Stimulated activated CD4-positive, alpha-beta T cell treated with anti-CD3 and anti-CD28 coated beads, Interleukin-1b, Interleukin-23, amount 100 ng/mL, for 4 hours (primary cell): ENCODE measurements around the gene TUBD1.
"Not testable (repeated sequence)": the region's sequence is repeated elsewhere in the genome, so short reads cannot be mapped to it uniquely, and the experiment has no call there.

Source experiments
- DNase-seq, 2 donors: peaks; one replicate each; pipeline ENCODE4 v3.0.0-alpha.2; 2020; ENCODE audit warnings: low read depth in 2 of 2

The TUBD1 gene

DNA sequence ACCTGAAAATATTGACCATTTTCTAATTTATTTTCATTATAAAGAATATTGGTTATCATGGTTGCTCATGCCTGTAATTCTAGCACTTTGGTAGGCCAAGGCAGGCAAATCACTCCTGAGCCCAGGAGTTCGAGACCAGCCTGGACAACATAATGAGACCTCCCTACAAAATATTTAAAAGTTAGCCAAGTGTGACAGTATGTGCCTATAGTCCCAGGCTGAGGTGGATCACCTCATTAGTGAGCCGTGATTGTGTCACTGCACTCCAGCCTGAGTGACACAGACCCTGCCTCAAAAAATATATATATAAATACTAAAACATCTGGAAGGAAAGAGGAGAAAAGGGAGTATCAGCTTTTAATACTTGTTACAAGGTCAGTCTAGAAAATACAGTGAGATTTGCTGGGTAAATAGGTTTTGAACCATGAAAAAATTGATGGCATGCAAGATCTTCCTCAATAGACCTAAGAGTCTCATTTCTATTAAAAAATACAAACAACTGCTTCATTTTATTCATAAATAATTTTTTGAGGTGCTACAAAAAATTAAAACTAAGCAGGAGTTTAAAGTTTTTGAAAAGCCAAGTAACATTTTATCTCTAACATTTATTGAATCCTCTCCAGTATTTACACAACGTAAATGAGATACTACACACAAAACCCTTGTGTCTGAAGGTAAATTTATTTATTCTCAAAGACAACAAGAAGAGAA lies 47.7 kb downstream of the TUBD1 start:
- DNase-seq = no peak

DNA sequence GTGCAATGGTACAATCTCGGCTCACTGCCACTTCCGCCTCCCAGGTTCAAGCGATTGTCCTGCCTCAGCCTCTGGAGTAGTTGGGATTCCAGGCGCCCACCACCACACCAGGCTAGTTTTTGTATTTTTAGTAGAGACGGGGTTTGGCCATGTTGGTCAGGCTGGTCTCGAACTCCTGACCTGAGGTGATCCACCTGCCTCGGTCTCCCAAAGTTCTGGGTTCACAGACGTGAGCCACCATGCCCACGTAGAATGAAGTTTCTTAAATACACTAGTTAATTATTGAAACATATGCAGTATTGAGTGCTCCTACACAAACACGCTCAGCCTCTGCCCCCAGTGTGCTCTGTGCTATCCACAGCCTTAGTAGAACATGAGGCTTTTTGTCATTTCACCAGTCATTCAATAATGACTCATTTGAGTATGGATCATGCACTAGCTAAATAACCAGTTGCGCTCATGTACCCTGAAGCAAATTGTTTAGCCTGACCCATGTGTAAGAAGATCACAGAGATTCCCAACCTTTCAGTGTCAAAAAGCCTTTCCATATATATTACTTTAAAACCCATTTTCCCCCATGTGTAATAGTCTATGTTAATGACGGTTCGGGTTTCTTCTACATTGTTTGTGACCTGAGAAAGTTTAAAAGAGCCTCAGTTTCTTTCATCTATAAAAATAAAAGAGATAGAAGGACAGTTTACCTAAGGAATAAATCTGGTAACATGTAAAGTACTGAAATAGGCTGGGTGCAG lies 49.7 kb downstream of the TUBD1 start:
- peak; percentile 50 to 78 for DNase-seq

DNA sequence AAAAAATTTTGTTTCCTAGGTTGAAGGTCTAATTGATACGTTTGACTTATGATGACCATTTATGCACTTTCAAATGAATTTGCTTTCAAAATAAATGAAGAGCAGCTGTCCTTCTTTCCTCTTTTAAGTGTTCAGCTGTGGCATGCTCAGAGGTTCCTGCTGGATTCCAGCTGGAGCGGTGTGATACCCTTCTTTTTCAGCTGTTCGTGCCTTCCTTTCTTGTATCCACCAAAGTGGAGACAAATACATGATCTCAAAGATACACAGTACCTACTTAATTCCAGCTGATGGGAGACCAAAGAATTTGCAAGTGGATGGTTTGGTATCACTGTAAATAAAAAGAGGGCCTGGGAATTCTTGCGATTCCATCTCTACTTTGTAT lies 50.9 kb downstream of the TUBD1 start:
- not testable (repeated sequence) for DNase-seq

DNA sequence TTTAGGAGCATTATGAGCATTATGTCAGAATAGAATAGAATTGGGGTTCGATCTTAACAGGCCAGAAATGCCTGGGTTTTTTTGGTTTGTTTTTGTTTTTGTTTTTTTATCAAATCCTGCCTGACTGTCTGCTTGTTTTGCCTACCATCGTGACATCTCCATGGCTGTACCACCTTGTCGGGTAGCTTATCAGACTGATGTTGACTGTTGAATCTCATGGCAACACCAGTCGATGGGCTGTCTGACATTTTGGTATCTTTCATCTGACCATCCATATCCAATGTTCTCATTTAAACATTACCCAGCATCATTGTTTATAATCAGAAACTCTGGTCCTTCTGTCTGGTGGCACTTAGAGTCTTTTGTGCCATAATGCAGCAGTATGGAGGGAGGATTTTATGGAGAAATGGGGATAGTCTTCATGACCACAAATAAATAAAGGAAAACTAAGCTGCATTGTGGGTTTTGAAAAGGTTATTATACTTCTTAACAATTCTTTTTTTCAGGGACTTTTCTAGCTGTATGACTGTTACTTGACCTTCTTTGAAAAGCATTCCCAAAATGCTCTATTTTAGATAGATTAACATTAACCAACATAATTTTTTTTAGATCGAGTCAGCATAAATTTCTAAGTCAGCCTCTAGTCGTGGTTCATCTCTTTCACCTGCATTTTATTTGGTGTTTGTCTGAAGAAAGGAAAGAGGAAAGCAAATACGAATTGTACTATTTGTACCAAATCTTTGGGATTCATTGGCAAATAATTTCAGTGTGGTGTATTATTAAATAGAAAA lies 51.5 kb downstream of the TUBD1 start:
- DNase-seq = not testable (repeated sequence)

DNA sequence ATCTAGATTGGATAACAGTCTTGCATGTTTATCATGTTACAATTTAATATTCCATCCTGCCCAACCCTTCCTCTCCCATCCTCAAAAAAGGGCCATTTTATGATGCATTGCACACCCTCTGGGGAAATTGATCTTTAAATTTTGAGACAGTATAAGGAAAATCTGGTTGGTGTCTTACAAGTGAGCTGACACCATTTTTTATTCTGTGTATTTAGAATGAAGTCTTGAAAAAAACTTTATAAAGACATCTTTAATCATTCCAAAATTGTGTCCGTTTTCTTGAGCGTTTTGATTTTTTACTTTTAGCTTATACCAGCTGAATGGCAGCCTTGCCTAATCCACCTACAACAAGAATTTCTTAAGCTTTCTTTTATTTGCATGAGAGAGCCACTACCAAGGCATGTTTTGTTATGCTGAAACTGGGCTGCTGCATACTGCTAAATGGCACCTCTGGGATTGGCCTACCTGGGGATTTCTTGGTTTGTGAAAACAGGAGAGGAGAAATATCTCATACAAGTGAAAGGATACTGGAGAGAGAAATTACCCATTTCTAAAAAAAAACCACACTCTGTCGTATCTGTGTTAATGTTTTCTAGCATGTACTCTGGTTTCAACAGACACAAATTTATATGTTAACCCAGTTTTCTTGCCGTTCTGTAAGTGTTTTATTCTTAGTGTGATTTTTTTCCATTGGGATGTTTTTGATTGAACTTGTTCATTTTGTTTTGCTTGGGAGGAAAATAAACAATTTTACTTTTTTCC lies 52.2 kb downstream of the TUBD1 start:
- DNase-seq = no peak

DNA sequence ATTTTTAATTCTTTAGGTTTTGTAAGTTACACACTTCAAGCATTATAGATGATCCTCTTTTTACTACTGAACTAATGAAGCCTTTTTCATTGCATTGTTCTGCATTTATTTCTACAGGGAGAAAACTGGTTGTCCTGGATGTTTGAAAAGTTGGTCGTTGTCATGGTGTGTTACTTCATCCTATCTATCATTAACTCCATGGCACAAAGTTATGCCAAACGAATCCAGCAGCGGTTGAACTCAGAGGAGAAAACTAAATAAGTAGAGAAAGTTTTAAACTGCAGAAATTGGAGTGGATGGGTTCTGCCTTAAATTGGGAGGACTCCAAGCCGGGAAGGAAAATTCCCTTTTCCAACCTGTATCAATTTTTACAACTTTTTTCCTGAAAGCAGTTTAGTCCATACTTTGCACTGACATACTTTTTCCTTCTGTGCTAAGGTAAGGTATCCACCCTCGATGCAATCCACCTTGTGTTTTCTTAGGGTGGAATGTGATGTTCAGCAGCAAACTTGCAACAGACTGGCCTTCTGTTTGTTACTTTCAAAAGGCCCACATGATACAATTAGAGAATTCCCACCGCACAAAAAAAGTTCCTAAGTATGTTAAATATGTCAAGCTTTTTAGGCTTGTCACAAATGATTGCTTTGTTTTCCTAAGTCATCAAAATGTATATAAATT lies 53.0 kb downstream of the TUBD1 start:
- no peak for DNase-seq

DNA sequence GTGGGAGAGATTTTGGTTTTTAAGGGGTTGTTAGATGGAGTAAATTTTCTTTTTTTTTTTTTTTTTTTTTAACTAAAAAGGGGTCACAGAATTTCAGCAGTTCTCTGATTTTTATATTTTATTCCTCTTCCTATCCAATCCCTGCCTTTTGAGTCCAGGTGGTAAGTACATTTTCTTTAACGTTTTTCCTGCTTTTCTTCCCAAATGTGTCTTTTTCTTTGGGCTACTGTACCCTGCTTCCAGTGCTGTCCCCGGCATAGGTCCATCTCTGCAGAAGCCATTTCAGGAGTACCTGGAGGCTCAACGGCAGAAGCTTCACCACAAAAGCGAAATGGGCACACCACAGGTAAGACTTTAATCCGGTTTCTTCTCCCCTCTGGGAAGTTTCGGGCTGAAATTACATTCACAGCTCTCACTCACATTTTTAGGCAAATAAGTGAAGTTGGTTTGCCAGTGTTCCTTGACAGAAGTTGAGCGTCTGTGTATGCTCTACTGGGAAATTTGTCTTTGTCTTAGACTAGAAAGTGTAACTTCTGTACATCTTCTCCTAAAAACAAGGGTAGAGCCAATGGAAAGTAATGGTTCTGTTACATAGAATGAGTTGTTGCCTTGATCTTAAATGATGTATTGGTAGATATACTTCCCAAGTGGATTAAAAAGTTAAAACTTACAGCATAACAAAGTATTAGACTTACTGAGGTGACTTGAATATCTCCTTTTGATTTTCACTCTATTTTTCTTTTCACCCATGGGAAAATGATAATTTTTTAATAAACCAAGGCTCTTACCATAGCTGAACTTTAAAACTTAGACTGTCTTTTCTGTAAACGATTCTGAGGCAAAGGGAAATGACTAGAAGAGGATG lies 54.5 kb downstream of the TUBD1 start:
- no peak for DNase-seq

DNA sequence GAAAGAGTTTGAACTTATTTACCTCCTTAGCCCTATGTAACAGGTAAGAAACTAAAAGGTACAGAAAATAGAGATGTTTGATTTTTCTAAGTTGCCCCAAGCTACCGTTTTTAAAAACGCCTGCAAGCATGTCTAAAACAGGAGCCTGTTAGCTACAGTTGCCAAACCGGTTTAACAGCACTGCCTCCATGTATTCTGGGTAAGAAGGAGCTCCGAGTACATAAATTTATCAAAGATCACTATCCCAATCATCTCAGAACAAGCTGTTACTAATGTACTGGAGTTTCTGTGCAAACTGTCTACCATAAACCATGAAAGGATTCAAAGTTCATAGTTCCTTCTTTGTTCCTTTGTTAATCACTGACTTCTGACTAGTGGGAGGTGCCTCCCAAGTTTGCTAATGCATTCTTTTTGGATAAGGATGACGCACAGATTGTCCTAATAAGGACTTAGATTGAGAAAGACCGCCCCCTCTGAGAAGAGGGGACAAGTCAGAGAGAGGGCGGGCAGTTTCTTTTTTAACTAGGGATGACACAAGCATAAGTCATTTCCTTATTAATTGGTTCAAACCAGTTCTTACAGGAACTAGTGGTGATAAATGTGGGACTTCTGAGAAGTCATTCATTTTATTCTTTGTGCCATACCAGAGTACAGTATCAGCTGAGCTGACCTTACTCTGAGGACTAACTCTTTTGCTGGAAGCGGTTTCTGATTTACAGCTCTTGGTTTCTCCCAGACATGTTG lies 55.3 kb downstream of the TUBD1 start:
- DNase-seq = no peak

DNA sequence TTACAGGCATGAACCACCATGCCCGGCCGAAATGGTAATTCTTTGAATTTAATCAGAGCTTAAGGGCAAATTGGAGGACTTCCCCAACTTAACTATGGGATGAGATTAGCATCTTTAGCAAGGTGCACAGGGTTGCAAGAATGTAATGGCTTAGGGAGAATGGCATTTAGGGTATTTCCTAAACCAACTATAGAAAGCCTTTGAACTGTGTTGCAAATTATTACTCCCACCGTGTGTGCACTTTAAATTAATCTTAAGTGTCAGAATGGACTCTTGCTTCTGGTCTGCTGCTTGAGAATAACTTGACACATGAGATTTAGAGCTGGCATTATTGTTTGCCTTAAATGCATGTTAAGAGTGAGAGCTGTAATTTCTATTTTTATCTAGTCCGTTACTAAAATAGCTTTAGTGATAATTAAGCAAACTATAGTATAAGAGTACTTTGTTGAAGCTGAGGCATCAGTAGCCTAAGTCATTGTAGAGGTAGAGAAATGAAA lies 59.8 kb downstream of the TUBD1 start:
- no peak for DNase-seq

DNA sequence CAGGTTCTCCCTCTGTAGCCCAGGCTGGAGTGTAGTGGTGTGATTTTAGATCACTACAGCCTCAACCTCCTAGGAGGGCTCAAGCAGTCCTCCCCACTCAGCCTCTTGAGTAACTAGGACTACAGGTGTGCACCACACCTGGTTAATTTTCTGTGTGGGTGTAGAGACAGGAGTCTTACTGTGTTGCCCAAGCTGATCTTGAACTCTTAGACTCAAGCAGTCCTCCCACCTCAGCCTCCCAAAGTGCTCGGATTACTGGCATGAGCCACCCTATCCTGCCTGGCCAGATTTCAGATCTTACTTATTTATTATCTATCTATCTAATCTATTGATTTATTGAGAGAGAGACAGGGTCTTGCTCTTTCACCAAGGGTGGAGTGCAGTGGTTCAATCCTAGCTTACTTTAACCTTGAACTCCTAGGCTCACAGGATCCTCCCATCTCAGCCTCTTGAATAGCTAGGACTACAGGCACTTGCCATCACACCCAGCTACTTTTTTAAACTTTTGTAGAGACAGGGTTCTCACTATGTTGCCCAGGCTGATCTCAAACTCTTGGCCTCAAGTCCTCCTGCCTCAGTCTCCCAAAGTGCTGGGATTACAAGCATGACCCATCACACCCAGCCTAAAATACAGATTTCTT lies 61.8 kb downstream of the TUBD1 start:
- no peak for DNase-seq

DNA sequence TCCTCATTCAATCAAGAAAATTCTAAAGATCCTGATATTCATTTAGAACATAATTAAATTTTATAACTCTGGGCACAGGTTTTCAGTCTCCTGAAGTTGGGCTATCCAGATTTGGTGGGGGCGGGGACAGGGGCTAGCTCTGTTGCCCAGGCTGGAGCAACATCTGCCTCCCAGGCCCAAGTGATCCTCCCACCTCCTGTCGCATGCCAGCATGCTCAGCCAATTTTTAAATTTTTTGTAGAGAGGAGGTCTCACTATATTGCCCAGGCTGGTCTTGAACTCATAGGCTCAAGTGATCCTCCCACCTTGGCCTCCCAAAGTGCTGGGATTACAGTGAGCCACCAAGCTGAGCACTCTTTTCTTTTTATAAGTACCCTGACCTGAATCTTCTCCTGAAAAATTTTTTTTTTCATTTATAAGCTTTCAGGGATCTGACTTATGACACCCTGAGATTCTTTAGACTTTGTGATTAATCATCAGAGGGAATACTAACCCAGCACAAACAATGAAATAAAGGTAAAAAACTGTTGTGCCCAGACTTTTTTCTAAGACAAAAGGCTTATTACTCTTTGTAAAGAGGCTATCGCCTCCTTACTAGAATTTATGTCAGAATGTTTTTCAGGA lies 62.6 kb downstream of the TUBD1 start:
- no peak for DNase-seq

DNA sequence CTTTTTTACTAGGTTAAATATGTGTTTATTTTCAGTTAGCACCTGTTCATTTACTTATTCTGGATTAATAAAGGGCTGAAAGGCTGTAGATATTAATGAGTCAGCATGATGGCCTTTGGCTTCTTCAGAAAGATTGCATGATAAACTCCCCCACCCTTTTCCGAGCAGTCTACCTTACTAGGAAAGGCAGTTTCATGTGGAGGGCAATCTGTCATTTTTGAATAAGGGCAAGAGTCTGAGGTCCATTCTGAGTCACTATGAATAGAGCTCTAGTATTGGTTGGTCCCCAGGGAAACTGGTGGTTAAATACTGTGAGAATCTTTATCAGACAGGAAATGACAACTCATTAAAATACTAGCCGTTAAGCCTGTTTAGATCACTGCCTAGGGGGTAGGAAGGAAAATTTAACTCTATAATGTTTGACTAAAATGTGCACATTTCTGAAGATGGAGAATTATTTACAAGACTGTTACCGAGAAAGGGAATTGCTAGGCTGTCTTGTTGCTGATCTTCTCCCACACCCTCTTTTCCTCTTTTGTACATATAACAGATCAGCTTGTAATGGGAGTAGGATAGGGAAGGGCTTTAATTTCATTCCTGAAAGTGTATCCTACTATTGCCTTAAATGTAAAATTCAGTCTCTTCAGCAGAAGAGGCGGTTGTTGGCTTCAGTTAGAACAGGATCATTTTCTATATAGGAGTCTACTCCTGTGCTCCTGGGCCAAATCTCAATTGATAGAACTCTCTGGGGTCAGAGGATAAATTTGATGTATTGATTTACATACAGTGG lies 63.3 kb downstream of the TUBD1 start:
- DNase-seq = no peak

DNA sequence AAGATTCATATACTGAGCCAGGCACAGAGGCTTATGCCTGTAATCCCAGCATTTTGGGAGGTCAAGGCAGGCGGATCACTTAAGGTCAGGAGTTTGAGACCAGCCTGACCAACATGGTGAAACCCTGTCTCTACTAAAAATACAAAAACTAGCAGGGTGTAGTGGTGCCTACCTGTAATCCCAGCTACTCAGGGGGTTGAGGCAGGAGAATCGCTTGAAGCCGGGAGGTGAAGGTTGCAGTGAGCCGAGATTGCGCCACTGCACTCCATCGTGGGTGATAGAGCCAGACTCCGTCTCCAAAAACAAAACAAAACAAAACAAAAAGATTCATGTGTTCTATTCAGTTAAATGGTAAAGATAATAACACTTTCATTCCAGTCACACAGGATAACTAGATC lies 63.9 kb downstream of the TUBD1 start:
- DNase-seq = not testable (repeated sequence)

DNA sequence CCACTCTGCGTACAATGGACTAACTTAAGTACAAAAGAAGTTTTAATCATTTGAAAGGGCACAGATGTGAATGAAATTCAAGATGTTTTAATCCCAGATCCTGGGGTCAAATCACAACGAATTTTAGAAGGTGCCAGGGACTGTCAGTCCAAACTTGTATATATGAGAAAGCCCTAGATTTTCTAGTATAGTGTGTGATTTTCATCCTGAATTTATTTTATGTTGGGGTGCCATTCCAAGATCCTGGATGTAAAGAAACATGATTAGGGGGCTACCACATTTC lies 64.3 kb downstream of the TUBD1 start:
- no peak for DNase-seq

DNA sequence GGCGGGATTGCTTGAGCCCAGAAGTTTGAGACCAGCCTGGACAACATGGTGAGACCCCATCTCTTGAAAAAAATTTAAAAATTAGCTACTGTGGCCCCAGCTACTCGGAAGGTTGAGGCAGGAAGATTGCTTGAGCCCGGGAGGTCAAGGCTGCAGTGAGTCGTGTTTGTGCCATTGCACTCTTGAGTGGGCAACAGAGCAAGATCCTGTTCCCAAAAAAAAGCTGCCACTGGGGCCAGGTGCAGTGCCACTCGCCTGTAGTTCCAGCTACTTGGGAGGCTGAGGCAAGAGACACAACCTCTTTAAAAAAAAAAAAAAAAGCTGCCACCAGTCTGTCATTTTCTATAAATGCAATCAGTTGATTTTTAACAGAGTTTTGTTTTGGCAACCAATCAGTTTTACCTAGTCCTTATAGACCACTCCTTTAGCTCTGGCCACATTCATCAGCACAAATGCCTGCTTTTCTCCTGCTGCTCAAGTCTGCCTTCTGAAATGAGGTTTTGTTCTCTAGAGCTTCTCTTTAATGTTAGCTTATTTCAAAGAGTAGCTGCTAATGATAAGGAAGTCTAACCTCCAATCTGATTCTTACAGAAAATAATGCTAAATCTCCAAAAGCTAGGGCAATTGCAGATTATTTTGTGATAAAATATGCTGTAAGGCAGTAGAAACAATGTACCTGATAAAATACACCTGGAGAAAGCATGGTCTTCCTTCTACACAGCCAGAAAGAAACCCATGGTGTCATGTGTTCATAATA lies 64.8 kb downstream of the TUBD1 start:
- no peak for DNase-seq

DNA sequence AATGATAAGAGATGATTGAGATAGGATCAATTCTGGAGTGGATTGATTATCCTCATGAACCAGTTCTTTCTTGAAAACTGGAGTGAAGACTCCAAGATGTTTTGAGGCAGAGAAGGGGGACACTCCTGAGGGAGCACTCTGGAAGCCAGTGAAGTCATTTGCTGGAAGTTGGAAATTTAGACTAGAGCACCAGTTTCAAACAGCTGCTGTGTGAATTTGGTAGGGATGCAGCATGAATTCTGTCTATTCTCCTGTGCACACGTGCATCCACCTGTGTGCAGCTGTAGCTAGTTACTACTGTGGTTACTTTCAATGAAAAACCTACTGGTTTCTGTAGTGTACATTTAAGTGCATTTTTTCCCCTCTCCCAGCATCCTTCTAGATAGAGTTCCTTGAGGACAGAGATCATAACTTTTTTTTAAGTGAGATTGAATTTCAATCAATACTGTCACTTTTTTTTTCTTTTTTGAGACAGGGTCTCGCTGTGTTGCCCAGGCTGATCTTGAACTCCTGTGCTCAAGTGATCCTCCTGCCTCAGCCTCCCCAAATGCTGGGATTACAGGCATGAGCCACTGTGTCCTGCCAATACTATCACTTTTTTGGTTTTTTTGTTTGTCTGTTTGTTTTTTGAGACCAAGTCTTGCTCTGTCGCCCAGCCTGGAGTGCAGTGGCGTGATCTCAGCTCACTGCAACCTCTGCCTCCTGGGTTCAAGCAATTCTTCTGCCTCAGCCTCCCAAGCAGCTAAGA lies 65.9 kb downstream of the TUBD1 start:
- no peak for DNase-seq
